Measurements from ENCODE around the gene KIF24.
"Not testable (repeated sequence)": the region's sequence is repeated elsewhere in the genome, so short reads cannot be mapped to it uniquely, and the experiment has no call there.

KIF24 gene

GRCh38 chr9:34362614-34363214, 33.6 kb upstream of the KIF24 start:
- TF ChIP-seq CTCF (IDR thresholded peaks at IDR 0.05; ENCODE audit: control insufficient read depth, extremely low read depth, insufficient read depth): no peak
- H3K4me3 ChIP-seq (ENCODE audit: low read depth, low read length): no peak overlapping the region

GRCh38 chr9:34352957-34353356, 23.9 kb upstream of the KIF24 start:
- not testable (repeated sequence) for H3K4me3 ChIP-seq (ENCODE audit: low read depth, low read length); DNase-seq (ENCODE audit: low read depth)

More at GRCh38 chr9:34362614-34363214, 33.6 kb upstream of the KIF24 start:
- DNase-seq (ENCODE audit: low read depth): no peak

- not testable (repeated sequence) for DNase-seq (ENCODE audit: low read depth); H3K4me3 ChIP-seq (ENCODE audit: low read depth, low read length)
These were observed 23.1 kb upstream of the KIF24 start for GRCh38 chr9:34352122-34352652.

- no peak overlapping the region for H3K4me3 ChIP-seq (ENCODE audit: low read depth, low read length)
- no peak for TF ChIP-seq CTCF (IDR thresholded peaks at IDR 0.05; ENCODE audit: control insufficient read depth, extremely low read depth, insufficient read depth)
- no peak for DNase-seq (ENCODE audit: low read depth)
These were observed 20.3 kb upstream of the KIF24 start for GRCh38 chr9:34349324-34349723.

GRCh38 chr9:34347800-34348158, 18.7 kb upstream of the KIF24 start:
- no peak for TF ChIP-seq CTCF (IDR thresholded peaks at IDR 0.05; ENCODE audit: control insufficient read depth, extremely low read depth, insufficient read depth)
- no peak for DNase-seq (ENCODE audit: low read depth)
- H3K4me3 ChIP-seq (ENCODE audit: low read depth, low read length): no peak overlapping the region

GRCh38 chr9:34346873-34347799, 18.1 kb upstream of the KIF24 start:
- H3K4me3 ChIP-seq (ENCODE audit: low read depth, low read length): no peak overlapping the region
- DNase-seq (ENCODE audit: low read depth): no peak
- no peak for TF ChIP-seq CTCF (IDR thresholded peaks at IDR 0.05; ENCODE audit: control insufficient read depth, extremely low read depth, insufficient read depth)

GRCh38 chr9:34343605-34344004, 14.5 kb upstream of the KIF24 start:
- H3K4me3 ChIP-seq (ENCODE audit: low read depth, low read length): no peak overlapping the region
- TF ChIP-seq CTCF (IDR thresholded peaks at IDR 0.05; ENCODE audit: control insufficient read depth, extremely low read depth, insufficient read depth): no peak
- DNase-seq (ENCODE audit: low read depth): no peak
